Testis (tissue), 2 donors: ENCODE data around the gene ACP6.
"Not testable (repeated sequence)": the region's sequence is repeated elsewhere in the genome, so short reads cannot be mapped to it uniquely, and the experiment has no call there.

Experiments used
- CTCF ChIP-seq, 3 experiments: fragments of 450-650 bp in 2 of 3; fragments of 200-600 bp in 1 of 3; sonication (generic) in 1 of 3; IDR thresholded peaks; one replicate each; pipeline ENCODE4 v1.5.1; 2016 to 2019; ENCODE audit warnings: antibody characterized with exemption in 3 of 3, mild to moderate bottlenecking in 2 of 3, moderate library complexity in 1 of 3
- POLR2A ChIP-seq: fragments of 450-650 bp; IDR thresholded peaks from one replicate; pipeline ENCODE4 v1.6.1; 2017; ENCODE audit warnings: antibody characterized with exemption, mild to moderate bottlenecking, moderate library complexity

- TF ChIP-seq CTCF (IDR thresholded peaks at IDR 0.05); POLR2A: not testable (repeated sequence)
These were observed 55.4 kb downstream of the ACP6 start for GRCh38 chr1:147614966-147615365.
